Progenitor cell of endocrine pancreas (in vitro differentiated cells): ENCODE results near the gene PAIP2. TPM values are rescaled to one million over a fixed set of nuclear protein-coding genes. Genes with fewer than 3 reads are reported as not detected.

Source experiments
- DNase-seq: peaks from one replicate; pipeline ENCODE4 v3.0.0; 2021; ENCODE audit warnings: low spot score; ENCODE audit not compliant: unreplicated experiment
- H3K27ac Mint-ChIP-seq: 2 replicates; pipeline ENCODE4 v1.8.0; 2021; ENCODE audit warnings: mild to moderate bottlenecking, moderate library complexity, mixed read lengths
- H3K27me3 Mint-ChIP-seq: 2 replicates; pipeline ENCODE4 v1.8.0; 2021; ENCODE audit warnings: mixed read lengths
- H3K36me3 Mint-ChIP-seq: 2 replicates; pipeline ENCODE4 v1.8.0; 2022; ENCODE audit warnings: mixed read lengths; ENCODE audit not compliant: insufficient read depth
- H3K4me1 Mint-ChIP-seq: 2 replicates; pipeline ENCODE4 v1.8.0; 2021; ENCODE audit warnings: low read depth, mixed read lengths
- H3K4me3 Mint-ChIP-seq: 2 replicates; pipeline ENCODE4 v1.8.0; 2021; ENCODE audit warnings: low read depth, mild to moderate bottlenecking, moderate library complexity, mixed read lengths
- H3K9me3 Mint-ChIP-seq: 2 replicates; pipeline ENCODE4 v1.8.0; 2021; ENCODE audit warnings: low read depth, mixed read lengths
- total RNA-seq: library from RNA; stranded (reverse); gene quantifications from 2 replicates; pipeline ENCODE4 v1.2.1, GENCODE V29; 2021
- TF ChIP-seq, protein P1 (sequence below): fragments of 200-600 bp; sonication (generic); IDR thresholded peaks from one replicate; pipeline ENCODE4 v1.5.0; 2021; ENCODE audit warnings: antibody characterized with exemption, mild to moderate bottlenecking; ENCODE audit not compliant: unreplicated experiment

Gene PAIP2
- total RNA-seq, 1 donor from 2014 or later, result 97.4 TPM

DNA sequence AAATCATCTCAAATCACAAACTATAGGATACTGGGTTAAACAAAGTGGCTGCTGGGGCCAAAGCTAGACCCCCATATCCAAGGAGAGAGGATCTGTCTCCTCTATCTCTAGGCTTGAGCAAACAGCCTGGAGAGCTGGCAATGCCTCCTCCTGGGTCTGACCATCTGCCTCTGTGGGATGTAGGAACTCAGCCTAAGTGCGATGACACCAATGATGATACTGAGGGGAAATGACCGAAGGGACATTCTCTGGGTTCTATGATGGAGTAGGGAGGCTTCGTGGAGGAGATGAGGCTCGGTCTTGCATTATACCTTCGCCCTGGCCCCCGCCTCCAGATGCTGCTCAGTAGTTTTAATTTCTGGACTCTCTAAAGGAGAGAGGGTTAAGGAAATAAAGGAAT is 71.5 kb downstream of the PAIP2 start:
- H3K9me3 Mint-ChIP-seq, result no peaks in the 10 kb centered on the region
- no peak overlapping the region for H3K27ac Mint-ChIP-seq
- H3K27me3 Mint-ChIP-seq, result no peaks in the 10 kb centered on the region
- no peak overlapping the region for H3K4me3 Mint-ChIP-seq
- H3K36me3 Mint-ChIP-seq, result peaks cover 2% of the 10 kb centered on the region
- TF ChIP-seq, protein P1, sequence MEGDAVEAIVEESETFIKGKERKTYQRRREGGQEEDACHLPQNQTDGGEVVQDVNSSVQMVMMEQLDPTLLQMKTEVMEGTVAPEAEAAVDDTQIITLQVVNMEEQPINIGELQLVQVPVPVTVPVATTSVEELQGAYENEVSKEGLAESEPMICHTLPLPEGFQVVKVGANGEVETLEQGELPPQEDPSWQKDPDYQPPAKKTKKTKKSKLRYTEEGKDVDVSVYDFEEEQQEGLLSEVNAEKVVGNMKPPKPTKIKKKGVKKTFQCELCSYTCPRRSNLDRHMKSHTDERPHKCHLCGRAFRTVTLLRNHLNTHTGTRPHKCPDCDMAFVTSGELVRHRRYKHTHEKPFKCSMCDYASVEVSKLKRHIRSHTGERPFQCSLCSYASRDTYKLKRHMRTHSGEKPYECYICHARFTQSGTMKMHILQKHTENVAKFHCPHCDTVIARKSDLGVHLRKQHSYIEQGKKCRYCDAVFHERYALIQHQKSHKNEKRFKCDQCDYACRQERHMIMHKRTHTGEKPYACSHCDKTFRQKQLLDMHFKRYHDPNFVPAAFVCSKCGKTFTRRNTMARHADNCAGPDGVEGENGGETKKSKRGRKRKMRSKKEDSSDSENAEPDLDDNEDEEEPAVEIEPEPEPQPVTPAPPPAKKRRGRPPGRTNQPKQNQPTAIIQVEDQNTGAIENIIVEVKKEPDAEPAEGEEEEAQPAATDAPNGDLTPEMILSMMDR, result no peak
- no peak for DNase-seq
- no peaks in the 10 kb centered on the region for H3K4me1 Mint-ChIP-seq

DNA sequence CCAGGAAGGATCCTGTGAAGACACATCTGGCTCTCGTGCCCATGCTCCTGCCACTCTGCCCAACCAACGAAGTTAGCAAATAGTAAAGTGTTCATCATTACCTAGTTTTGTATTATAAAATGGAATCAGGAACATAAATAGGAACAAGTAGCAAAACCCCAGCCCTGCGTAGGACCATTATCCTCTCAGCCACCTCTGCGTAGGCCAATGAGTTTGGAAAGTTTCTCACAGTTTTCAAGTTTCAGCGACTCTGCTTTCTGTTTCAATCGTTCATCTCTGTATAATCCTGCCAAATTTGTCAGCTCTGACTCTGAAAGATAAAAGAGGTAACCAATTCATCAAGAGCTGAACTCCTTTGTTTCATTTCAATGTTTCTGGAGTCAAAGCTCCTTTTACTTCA is 72.3 kb downstream of the PAIP2 start:
- TF ChIP-seq, protein P1, result no peak
- Mint-ChIP-seq H3K27ac (no peak overlapping the region), H3K4me3 (no peak overlapping the region), H3K9me3 (no peaks in the 10 kb centered on the region), H3K27me3 (no peaks in the 10 kb centered on the region), H3K36me3 (peaks cover 2% of the 10 kb centered on the region), H3K4me1 (no peaks in the 10 kb centered on the region)
- DNase-seq, result no peak

GRCh38 chr5:139414581-139415130 is 73.0 kb downstream of the PAIP2 start:
- no peaks in the 10 kb centered on the region for H3K9me3 Mint-ChIP-seq
- DNase-seq, result no peak
- H3K4me3 Mint-ChIP-seq, result no peak overlapping the region
- H3K27me3 Mint-ChIP-seq, result no peaks in the 10 kb centered on the region
- no peaks in the 10 kb centered on the region for H3K4me1 Mint-ChIP-seq
- TF ChIP-seq, protein P1, result no peak
- H3K36me3 Mint-ChIP-seq, result peaks cover 5% of the 10 kb centered on the region
- no peak overlapping the region for H3K27ac Mint-ChIP-seq

- Mint-ChIP-seq H3K36me3 (peaks cover 6% of the 10 kb centered on the region), H3K4me3 (no peak overlapping the region), H3K27ac (no peak overlapping the region), H3K4me1 (no peaks in the 10 kb centered on the region), H3K9me3 (no peaks in the 10 kb centered on the region), H3K27me3 (no peaks in the 10 kb centered on the region)
- no peak for DNase-seq
- TF ChIP-seq, protein P1, result no peak
These were observed 73.7 kb downstream of the PAIP2 start for GRCh38 chr5:139415221-139415861.

DNA sequence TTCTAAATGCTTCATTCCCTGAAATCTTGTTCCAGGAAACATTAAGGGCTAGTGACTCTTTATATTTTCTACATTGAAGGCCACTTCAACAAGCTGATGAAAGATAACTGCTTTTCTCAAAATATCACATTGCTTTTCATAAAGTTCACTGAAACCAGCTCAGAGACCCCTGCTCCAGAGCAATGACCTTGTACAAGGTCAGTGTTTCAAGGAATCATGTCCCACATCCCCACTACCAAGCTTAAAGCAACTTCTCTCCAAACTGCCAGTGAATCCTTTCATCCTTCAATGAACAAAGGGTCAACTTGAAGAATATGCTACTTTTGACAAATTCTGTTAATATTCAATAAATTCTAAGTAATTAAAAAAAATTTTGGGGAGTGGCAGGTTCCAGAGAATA is 74.2 kb downstream of the PAIP2 start:
- DNase-seq, result no peak
- Mint-ChIP-seq H3K4me3 (no peak overlapping the region), H3K27me3 (no peaks in the 10 kb centered on the region), H3K36me3 (peaks cover 7% of the 10 kb centered on the region), H3K4me1 (no peaks in the 10 kb centered on the region), H3K27ac (no peak overlapping the region), H3K9me3 (no peaks in the 10 kb centered on the region)
- TF ChIP-seq, protein P1, result no peak
